ENCODE measurements around the gene GJB5. TPM values are rescaled to one million over a fixed set of nuclear protein-coding genes. Genes with fewer than 3 reads are reported as not detected.

The GJB5 gene
- total RNA-seq, 1 experiment from 2014 or later = not detected

Other genes starting within 250 kb of the GJB5 start
- gene GJB4, start 4.7 kb downstream of the GJB5 start, total RNA-seq (2014; rRNA removed; shearing (Covaris generic)) = not detected in 2 replicates
- not detected in 2 replicates for gene GJB3, start 26.2 kb downstream of the GJB5 start, total RNA-seq (2014; rRNA removed; shearing (Covaris generic))
- gene GJA4, start 38.0 kb downstream of the GJB5 start, total RNA-seq (2014; rRNA removed; shearing (Covaris generic)) = not detected in 2 replicates
- 39.7 and 40.7 TPM in 2 replicates for gene SMIM12, start 104.7 kb downstream of the GJB5 start, total RNA-seq (2014; rRNA removed; shearing (Covaris generic))
- gene DLGAP3, start 174.6 kb downstream of the GJB5 start, total RNA-seq (2014; rRNA removed; shearing (Covaris generic)) = 0.35 and 1.8 TPM in 2 replicates
- gene TMEM35B, start 230.3 kb downstream of the GJB5 start, total RNA-seq (2014; rRNA removed; shearing (Covaris generic)) = 22.7 and 22.9 TPM in 2 replicates

Data from SK-MEL-5 (cell line).